HG03135 (cell line): ENCODE measurements around the gene LAIR1.
A peak's percentile ranks its signal among the peaks of the same experiment; 100 is the strongest.
"Not testable (repeated sequence)": the region's sequence is repeated elsewhere in the genome, so short reads cannot be mapped to it uniquely, and the experiment has no call there.

Experiments
- ATAC-seq: cut with Tn5 transposase; IDR thresholded peaks from one replicate; pipeline ENCODE4 v1.9.1; 2021; ENCODE audit warnings: mild to moderate bottlenecking, moderate library complexity; ENCODE audit not compliant: unreplicated experiment

Gene LAIR1

DNA sequence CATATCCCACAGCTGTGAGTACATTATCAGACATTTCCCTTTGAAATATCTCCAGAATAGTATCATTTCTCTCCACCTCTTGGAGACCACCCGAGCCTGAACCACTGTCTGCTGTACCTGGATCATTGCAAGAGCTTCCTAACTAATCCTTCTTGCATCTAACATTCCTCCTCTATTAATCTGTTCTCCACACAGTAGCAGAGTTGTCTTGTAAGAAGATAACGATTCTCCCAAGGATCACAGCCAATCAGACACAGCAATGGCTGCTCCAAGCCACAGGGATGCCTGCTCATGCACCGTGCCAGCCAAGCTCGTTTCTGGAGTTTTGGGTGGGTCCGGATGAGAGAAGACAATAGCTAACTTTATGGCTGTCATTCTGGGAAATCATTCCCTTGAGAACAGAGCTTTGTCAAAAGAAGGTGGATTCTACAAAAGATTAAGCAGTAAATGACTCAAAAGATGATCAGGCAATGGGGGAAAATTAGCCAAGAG, 14.5 kb upstream of the LAIR1 start:
- no peak for ATAC-seq

DNA sequence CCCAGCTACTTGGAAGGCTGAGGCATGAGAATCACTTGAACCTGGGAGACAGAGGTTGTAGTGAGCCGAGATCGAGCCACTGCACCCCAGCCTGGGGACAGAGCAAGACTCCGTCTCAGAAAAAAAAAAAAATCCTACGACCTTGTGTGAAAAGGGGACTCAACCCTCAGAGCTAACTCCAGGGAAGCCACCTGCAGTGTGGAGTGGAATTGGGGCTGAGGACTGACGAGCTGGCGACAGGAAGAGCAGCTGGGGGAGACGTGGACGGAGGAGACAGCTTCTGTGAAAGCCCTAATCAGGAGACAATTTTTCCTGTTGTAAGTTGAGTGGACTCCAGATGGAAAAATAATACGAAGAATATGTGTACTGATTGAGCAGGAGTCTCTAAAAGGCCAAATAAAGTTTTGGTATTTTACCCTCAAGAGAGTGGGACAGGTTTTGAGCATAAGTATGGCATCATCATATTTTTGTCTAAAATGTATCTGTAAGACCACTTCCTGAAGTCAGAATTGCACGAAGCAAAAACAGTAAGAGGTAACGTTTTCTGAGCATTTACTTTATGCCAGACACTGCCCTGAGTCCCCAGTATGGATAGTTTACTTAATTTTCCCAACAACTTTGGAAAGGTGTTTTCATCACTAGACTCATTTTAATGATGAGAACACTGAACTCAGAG, 12.0 kb upstream of the LAIR1 start:
- ATAC-seq: no peak

- not testable (repeated sequence) for ATAC-seq
Measured at GRCh38 chr19:54375181-54375938, 10.6 kb upstream of the LAIR1 start.

DNA sequence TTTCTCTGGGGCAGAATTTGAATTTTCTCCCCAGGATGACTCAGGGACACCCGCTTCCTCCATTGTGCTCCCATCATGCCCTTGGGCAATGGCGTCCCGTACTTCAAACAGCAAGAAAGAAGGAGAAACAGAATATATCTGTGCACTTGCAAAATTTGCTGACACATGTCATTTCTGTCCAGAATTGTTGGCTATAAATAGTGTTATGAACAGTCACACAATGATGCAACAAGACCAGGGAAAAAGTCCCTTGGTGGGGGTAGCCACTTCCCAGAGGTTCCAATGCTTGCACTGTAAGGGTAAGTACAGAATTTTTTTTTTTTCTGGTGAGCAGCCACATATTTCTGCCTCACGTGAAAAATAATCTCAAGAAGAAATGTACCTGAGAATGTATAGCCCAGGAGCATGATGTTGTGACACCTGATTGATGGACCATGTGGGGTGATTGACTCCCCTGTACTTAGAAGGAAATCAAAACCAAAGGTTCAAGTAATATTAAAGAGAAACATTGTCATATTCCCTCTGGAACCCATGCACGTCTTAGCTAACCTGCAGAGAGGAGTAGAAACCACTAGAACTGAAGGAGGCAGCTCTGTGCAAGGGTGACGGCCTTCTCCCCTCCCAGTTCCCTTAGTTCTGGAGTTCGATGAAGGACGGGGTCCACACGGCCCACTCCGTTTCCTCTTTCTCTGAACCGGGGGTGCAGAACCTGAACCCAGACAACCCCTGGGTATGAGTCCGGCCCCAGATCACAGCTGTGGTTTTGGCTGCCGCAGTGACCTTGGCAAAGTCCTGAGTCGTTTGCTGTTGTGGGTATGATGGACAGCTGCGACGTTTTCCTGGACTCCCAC, 9.3 kb upstream of the LAIR1 start:
- ATAC-seq: no peak

GRCh38 chr19:54371453-54371852, 6.7 kb upstream of the LAIR1 start:
- ATAC-seq: not testable (repeated sequence)

- ATAC-seq: not testable (repeated sequence)
Measured at GRCh38 chr19:54370434-54370796, 5.7 kb upstream of the LAIR1 start.

- ATAC-seq: not testable (repeated sequence)
Measured at GRCh38 chr19:54369688-54370433, 5.1 kb upstream of the LAIR1 start.

DNA sequence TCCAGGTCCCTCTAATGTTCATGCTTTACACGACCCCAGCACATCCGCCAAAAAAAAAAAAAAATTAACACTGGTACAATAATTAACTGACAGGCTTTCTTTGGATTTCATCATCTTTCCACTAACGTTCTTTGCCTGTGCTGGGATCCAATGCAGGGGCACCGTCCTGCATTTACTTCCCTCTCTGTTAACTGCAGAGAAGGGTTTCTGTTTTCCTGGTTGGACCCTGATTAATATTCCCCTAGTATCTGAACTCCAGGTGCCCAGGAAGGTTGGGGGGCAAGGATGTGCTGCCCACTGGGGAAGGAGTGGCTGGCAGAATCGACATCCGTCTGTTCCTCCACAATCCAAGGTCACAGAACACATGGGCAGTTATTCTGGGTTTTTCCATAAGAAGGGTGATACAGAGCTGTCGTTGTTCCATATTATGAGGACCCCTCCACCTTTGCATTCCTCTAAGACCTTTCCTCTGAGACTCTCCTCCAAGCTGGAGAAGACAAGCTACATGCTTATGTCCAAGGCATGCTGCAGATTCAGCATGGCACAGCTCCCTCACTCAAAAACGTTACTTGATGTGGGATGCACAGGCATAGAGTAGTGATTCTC, 4.5 kb upstream of the LAIR1 start:
- no peak for ATAC-seq

DNA sequence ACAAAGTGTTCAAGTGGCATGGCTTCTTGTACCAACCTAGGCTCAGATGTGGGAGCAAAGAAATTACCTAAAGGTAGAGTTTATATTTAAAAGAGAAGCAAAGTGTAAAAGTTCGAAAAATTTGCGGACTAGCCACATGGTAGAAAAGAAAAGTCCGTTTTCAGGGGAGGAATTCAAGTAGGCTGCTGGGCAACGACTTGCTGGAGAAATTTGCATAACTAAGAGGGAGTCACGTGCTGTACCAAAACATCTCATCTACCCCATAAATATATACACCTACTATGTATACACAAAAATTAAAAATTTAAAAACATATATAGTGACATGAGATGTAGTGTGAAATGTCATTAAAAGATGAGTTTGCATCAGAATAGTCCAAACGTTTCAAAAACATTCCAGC, 2.1 kb upstream of the LAIR1 start:
- no peak for ATAC-seq

DNA sequence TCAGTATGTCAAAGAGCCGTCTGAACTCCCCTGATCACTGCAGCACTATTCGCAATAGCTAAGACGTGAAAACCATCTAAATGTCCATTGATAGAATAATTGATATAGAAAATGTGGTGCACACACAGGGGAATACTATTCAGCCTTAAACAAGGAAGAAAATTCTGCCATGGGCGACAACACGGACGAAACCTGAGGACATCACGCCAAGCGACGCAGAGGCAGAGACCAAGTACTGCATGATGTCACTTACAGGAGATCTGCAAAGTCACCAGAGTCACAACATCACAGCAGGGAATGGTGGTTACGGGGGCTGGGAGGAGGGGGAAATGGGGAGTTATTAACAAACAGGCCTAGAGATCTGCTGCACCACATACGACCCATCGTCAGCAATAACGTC, 1.1 kb upstream of the LAIR1 start:
- ATAC-seq: not testable (repeated sequence)

DNA sequence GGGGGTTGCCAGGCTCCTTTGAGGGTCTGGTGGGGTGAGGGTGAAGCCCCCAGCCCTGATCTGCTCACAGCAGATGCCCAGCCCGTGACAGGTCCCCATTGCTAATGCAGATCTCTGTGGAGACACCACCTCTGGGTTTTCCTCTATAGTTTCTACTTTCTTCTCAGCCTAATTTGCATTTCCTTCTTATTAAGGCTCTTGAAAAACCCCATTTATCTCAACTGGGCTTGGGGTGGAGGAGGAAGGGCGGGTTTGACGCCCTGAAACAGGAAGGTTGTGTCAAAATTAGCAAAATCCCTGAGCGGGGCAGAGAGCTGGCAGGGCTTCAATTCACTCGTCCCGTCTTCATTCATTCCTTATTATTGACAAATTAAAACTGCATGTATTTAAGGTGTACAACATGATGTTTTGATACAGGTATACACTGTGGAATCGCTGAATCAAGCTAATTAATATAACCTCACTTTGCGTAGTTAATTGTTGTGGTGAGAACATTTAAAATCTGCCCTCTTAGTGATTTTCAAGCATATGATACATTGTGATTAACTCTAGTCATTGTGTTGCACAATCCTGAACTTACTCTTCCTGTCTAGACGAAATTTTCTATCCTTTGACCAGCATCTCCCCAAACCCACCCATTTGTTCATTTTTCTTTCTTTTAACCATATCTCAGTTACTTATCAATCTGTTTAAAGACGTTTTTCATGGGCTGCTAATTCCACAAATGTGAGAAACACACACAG, 2.9 kb downstream of the LAIR1 start:
- not testable (repeated sequence) for ATAC-seq

DNA sequence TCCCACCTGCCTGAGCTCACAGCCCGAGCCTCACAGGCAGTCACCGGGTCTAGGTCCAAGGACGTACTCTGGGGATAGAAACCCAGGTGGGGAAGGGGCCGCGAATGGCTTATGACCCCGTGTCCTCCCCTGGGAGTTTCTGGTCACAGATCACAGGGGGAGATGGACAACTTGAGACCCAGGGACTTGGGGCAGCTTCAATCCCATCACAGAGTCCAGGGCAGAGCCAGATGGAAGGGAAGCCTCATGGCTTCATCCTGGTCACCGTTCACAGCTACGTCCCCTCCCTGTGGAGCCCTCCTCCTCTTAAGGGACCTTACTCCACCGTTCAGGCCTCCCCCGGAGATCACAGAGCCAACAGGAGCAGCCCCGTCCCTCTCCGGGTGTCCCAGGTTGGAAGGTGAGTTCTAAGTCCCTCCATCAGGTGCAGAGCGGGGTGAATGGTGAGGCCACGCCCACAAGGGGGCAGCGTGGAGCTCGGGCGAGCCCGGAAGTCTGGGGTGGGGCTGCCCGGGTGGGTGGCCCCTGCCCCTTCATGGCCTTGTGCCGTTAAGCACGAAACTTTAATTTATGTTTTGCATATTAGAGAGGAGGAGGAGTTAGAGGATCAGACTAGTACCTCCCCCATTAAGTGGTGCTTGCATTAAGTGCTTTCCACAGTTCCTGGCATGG, 5.4 kb downstream of the LAIR1 start:
- ATAC-seq: peak; percentile 73

GRCh38 chr19:54357381-54357780, 7.3 kb downstream of the LAIR1 start:
- ATAC-seq: no peak

DNA sequence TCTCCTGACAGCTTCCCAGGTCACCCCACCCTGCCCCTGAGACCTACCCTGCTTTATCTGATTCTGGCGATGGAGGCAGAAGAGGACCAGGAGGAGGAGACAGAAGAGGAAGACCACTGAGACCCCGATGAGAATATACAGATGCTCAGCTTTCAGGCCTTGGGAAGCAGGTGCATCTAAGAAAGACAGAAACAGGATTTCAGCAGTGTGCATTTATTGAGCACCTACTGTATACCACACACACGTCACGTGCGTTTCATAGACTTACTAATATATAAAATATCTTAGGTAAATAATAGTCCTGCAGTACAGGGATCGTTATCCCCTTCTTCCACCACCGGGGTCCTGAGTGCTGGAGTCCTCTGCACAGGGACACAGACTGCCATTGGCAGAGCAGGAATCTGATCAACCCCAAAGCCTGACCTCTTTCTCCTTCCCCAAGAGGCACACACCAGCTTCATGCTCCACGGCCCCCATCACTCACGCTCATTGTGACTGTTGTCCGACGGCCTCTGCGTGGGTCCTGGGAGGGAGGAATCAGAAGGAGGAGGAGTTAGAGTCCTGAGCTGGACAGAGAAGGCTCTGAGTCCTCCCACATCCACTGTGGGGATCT, 8.2 kb downstream of the LAIR1 start:
- ATAC-seq: no peak

GRCh38 chr19:54355675-54356074, 9.1 kb downstream of the LAIR1 start:
- ATAC-seq: no peak

DNA sequence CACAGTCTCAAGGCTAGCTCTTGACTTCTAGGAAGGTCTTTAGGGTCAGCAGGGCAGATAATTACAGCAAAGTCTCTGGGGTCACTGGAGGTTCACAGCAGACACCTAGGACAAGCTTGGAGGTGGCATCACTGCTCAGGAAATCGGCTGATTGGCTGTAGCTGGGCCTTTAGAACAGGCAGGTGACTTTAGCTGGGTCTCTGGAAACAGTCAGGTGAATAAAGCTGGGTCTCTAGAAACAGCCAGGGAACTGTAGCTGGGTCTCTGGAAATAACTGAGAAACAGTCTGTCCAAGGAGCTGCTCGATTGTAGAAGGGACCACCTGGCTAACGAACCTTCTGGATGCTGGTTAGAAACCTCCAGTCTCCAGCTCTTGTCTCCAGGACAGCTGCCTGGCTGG, 10.0 kb downstream of the LAIR1 start:
- ATAC-seq: no peak

DNA sequence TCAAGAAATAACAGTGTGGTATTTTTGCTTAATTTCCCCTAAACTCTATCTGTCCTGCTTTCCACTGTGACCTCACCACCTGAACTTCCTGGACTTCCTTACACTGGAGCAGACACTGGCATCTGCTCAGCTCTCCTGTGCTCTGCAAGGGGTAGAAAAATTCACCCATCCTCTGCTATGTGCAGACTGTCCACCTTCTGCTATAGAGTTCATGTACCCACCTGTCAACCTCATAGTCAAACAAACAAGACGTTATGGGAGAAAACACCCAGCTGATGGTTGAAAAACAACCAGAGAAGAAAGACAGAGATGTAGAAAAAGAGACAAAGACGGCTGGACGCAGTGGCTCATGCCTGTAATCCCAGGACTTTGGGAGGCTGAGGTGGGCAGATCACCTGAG, 12.2 kb downstream of the LAIR1 start:
- ATAC-seq: no peak

DNA sequence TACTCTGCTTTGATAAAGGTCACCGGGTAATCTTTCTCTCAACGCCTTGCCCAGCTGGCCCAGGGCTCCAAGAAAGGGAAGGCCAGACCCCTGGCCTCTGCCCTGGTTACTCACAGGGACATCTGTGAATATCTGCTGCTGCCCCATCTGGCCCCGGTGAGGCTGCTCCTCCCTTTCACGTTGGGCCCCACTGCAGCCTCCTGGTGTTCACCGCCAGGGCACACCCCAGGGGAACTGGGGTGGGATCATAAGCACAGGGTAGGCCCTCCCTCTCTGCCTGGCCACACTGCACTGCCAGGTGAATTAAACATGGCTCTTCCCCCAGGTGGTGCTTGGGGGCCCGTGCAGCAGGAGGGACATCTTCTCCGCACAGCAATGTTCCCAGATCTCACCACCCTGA, 12.7 kb downstream of the LAIR1 start:
- no peak for ATAC-seq

GRCh38 chr19:54351474-54351873, 13.3 kb downstream of the LAIR1 start:
- ATAC-seq: no peak
